Heart left ventricle (tissue), 16 donors: ENCODE results near the gene CADM2. TPM values are rescaled to one million over a fixed set of nuclear protein-coding genes. Genes with fewer than 3 reads are reported as not detected.
A peak's percentile ranks its signal among the peaks of the same experiment; 100 is the strongest.

Source experiments
- ATAC-seq, 4 donors: fragments of 200-7000 bp; cut with Tn5 transposase; one replicate each; pipeline ENCODE4 v1.9.1; 2020 to 2022; ENCODE audit warnings: moderate library complexity in 4 of 4, mild to moderate bottlenecking in 3 of 4, moderate number of reproducible peaks in 1 of 4
- DNase-seq, 5 donors: peaks; one replicate each; pipeline ENCODE4 v3.0.0-alpha.2; 2020
- H3K27ac ChIP-seq, 12 donors: fragments of 200-600 bp; sonication (generic) in 4 of 12; one replicate each; pipeline versions ENCODE4 v1.5.0 to v1.8.0; 2016 to 2022; ENCODE audit warnings: mild to moderate bottlenecking in 2 of 12
- H3K27me3 ChIP-seq, 9 donors: fragments of 200-600 bp; sonication (generic) in 2 of 9; one replicate each; pipeline versions ENCODE4 v1.5.1 to v1.8.0; 2016 to 2022; ENCODE audit warnings: mild to moderate bottlenecking in 3 of 9
- H3K36me3 ChIP-seq, 9 donors: fragments of 200-600 bp; sonication (generic) in 2 of 9; one replicate each; pipeline versions ENCODE4 v1.5.0 to v1.8.0; 2018 to 2022; ENCODE audit warnings: mild to moderate bottlenecking in 2 of 9
- H3K4me1 ChIP-seq, 12 donors: fragments of 200-600 bp; sonication (generic) in 4 of 12; one replicate each; pipeline versions ENCODE4 v1.5.0 to v1.8.0; 2016 to 2022; ENCODE audit warnings: mild to moderate bottlenecking in 3 of 12
- H3K4me3 ChIP-seq, 12 donors: fragments of 200-600 bp; sonication (generic) in 4 of 12; one replicate each; pipeline versions ENCODE4 v1.5.0 to v1.8.0; 2017 to 2022; ENCODE audit warnings: mild to moderate bottlenecking in 9 of 12, moderate library complexity in 4 of 12
- H3K9me3 ChIP-seq, 12 donors: fragments of 200-600 bp; sonication (generic) in 4 of 12; one replicate each; pipeline versions ENCODE4 v1.5.0 to v1.8.0; 2016 to 2022; ENCODE audit warnings: mild to moderate bottlenecking in 1 of 12
- CTCF ChIP-seq, 12 donors: fragments of 200-600 bp; sonication (generic) in 4 of 12; IDR thresholded peaks; one replicate each; pipeline versions ENCODE4 v1.5.0 to v1.8.0; 2018 to 2022; ENCODE audit warnings: antibody characterized with exemption in 12 of 12, mild to moderate bottlenecking in 5 of 12
- POLR2A ChIP-seq, 2 donors: fragments of 450-650 bp; IDR thresholded peaks; one replicate each; pipeline ENCODE4 v1.6.1; 2017; ENCODE audit warnings: antibody characterized with exemption in 2 of 2, mild to moderate bottlenecking in 2 of 2, moderate library complexity in 2 of 2
- WGBS, 4 donors: extraction: QIAGEN DNeasy Blood & Tissue Kit in 2 of 4; methylation state at CpG; one replicate each; pipeline versions ENCODE4 v1.1.5 to v1.1.7; 2013 to 2018; 5-methylcytosine and 5-hydroxymethylcytosine counted together
- intact Hi-C, 10 donors: fragments of 100-400 bp; cut with DNase I; formaldehyde crosslinking; loops; one replicate each; pipeline versions ENCODE4 v1.11.1 to v1.14.2; 2022
- polyA plus RNA-seq, 2 donors: library from polyadenylated mRNA; stranded (reverse); fragments of 200-250 nt; gene quantifications; one replicate each; pipeline ENCODE4 v1.2.3, GENCODE V29; 2013
- total RNA-seq, 9 donors: library from RNA; depleted of rRNA in 2 of 9; stranded (reverse); fragments of >200 nt in 2 of 9; fragmentation: NEBNext Ultra II Directional in 3 of 9; extraction: Animal tissue kit (Norgen Biotek cat#: 25700) in 3 of 9; gene quantifications; one replicate each; pipeline versions ENCODE4 v1.1.0 to v1.2.4, GENCODE V29; 2016 to 2023
- donor health status: ischemic (EF 13 %, LVEDD 7.1; RV severe dilation, severe dysfunction).
- donor health status: healthy with polysubstance abuse.
- donor health status: DM: no; HTN: yes; CAD: no.
- donor health status: DM: no; HTN: no; CAD: no.
- donor health status: ischemic (EF 25% LVEDD 6.9; RV normal size, moderate dysfunction).
- donor health status: ischemic (EF 25% LVEDD 5.7; RV mildly dilated, moderate dysfunction).
- donor health status: healthy.
- donor health status: DM: yes; HTN: yes; CAD: no.
- donor health status: ischemic (EF 35%, LVEDD 5.7; RV mildly dilated, moderate dysfunction).
- donor health status: nonischemic (EF 11% LVEDD 7.7; RV severe dilation, severe dysfunction).
- donor health status: DM: yes; HTN: yes; CAD: no.
- donor health status: PGD.
- donor health status: ischemic (EF 29% LVEDD 5.4; RV normal size, mild dysfunction).
- donor health status: nonischemic (EF 23%, LVEDD 6.1; RV moderate dilation, normal function).

CADM2 gene
- total and polyA plus RNA-seq, 11 donors = 0.19 to 2.3 (median 0.69) TPM

GRCh38 chr3:84965141-84965540 lies 6.4 kb downstream of the CADM2 start:
- H3K4me3 ChIP-seq = no peak overlapping the region
- intact Hi-C loops = no loop called here
- no peak for ATAC-seq
- H3K27me3 ChIP-seq = peaks cover 9 to 32% (median 26%) of the 10 kb centered on the region in 9 donors
- H3K27ac ChIP-seq = no peak overlapping the region
- WGBS, 4 donors = 20 to 28% (median 24%) methylated on average over 1 of the region's 1 CpG
- peaks cover 0 to 6% (median 0%) of the 10 kb centered on the region in 12 donors for H3K4me1 ChIP-seq
- H3K36me3 ChIP-seq = no peaks in the 10 kb centered on the region
- TF ChIP-seq POLR2A (IDR thresholded peaks at IDR 0.05) (no peak), CTCF (IDR thresholded peaks at IDR 0.05) (no peak)
- DNase-seq = no peak
- H3K9me3 ChIP-seq = no peaks in the 10 kb centered on the region

- TF ChIP-seq CTCF (IDR thresholded peaks at IDR 0.05) (no peak), POLR2A (IDR thresholded peaks at IDR 0.05) (no peak)
- Histone ChIP-seq H3K4me3 (no peak overlapping the region), H3K9me3 (no peaks in the 10 kb centered on the region), H3K27ac (no peak overlapping the region), H3K27me3 (peaks cover 0 to 5% (median 3%) of the 10 kb centered on the region in 9 donors), H3K36me3 (no peaks in the 10 kb centered on the region), H3K4me1 (no peaks in the 10 kb centered on the region)
- intact Hi-C loops = no loop called here
- 32 to 34% (median 33%) methylated on average over 5 of the region's 5 CpGs for WGBS, 4 donors
- DNase-seq = no peak
- ATAC-seq = no peak
These were observed 9.2 kb downstream of the CADM2 start for GRCh38 chr3:84967767-84968581.

GRCh38 chr3:84968701-84969235 lies 10.0 kb downstream of the CADM2 start:
- WGBS, 4 donors = 74 to 78% (median 76%) methylated on average over 2 of the region's 2 CpGs
- Histone ChIP-seq H3K27ac (no peak overlapping the region), H3K4me1 (no peaks in the 10 kb centered on the region), H3K27me3 (peaks cover 0 to 5% (median 0%) of the 10 kb centered on the region in 9 donors), H3K36me3 (no peaks in the 10 kb centered on the region), H3K4me3 (no peak overlapping the region), H3K9me3 (no peaks in the 10 kb centered on the region)
- TF ChIP-seq POLR2A (IDR thresholded peaks at IDR 0.05) (no peak), CTCF (IDR thresholded peaks at IDR 0.05) (no peak)
- no peak for ATAC-seq
- DNase-seq = no peak
- intact Hi-C loops = no loop called here

GRCh38 chr3:84974347-84974746 lies 15.6 kb downstream of the CADM2 start:
- peak in 1 of 12 donors; percentile 10 for TF ChIP-seq CTCF (IDR thresholded peaks at IDR 0.05)
- no peak for TF ChIP-seq POLR2A (IDR thresholded peaks at IDR 0.05)
- Histone ChIP-seq H3K9me3 (no peaks in the 10 kb centered on the region), H3K27me3 (peaks cover 0 to 5% (median 0%) of the 10 kb centered on the region in 9 donors), H3K4me1 (no peaks in the 10 kb centered on the region), H3K36me3 (no peaks in the 10 kb centered on the region), H3K27ac (no peak overlapping the region), H3K4me3 (no peak overlapping the region)
- ATAC-seq = no peak
- intact Hi-C loops = no loop called here
- DNase-seq = no peak
